M059J (cell line): ENCODE results near the gene TDRD9. TPM values are rescaled to one million over a fixed set of nuclear protein-coding genes. Genes with fewer than 3 reads are reported as not detected.
"Not testable (repeated sequence)": the region's sequence is repeated elsewhere in the genome, so short reads cannot be mapped to it uniquely, and the experiment has no call there.

Source experiments
- DNase-seq: peaks from one replicate; pipeline ENCODE4 v3.0.0-alpha.2; 2012; ENCODE audit warnings: low read depth
- total RNA-seq: library from RNA; depleted of rRNA; stranded (reverse); fragments of >200 nt; shearing (Covaris generic); gene quantifications from 2 replicates; pipeline ENCODE4 v1.2.3, GENCODE V29; 2014

TDRD9 gene
- total RNA-seq, 1 experiment from 2014 or later = not detected

DNA sequence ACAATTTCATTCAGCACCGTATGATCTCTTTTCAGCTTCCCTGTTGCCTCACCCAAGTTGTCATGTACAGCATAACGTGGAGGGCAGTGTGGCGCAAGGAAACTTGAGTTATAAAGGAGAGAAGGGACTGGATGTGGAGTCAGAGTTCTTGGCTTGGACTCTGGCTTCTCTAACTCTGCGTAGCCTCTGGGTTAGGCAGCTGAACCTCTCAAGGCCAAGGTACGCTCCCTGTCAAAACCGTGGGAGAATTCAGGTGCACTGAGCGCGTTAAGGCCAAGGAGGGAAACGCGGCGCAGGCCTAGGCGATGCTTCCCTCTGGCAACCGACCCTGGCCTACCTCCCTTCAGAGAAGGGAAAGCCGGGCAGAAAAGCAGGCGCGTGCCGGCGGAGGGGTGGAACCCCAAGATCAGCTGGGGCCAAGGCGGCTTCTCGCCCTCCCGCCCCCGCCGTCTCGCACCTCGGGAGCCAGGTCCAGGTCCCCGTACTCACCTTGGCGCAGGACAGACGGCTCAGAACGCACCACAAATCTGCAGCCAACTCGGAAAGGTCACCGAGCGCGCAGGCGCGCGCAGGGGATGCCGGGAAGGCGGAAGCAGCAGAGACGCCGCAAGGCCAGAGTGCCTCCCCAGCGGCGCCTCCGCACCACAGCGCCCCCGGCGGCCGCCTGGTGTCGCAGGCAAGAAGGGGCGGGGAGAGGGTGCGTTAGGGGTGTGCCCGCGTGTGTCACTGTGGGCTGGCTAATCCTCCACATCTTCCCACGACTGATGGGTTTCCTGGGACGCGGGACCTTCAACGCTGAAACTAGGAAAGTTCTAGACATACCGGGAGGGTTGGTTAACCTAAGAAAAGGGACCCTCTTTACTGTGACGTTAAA, 7.0 kb upstream of the TDRD9 start:
- DNase-seq = peak; percentile 83

DNA sequence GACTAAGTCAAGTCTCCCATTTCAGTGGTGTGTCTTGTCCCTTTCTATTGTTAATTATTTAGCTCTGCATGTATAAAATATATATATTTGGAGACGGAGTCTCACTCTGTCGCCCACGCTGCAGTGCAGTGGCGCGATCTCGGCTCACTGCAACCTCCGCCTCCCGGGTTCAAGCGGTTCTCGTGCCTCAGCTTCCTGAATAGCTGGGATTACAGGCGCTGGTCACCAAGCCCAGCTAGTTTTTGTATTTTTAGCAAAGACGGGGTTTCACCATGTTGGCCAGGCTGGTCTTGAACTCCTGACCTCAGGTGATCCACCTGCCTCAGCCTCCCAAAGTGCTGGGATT, 6.4 kb upstream of the TDRD9 start:
- not testable (repeated sequence) for DNase-seq

DNA sequence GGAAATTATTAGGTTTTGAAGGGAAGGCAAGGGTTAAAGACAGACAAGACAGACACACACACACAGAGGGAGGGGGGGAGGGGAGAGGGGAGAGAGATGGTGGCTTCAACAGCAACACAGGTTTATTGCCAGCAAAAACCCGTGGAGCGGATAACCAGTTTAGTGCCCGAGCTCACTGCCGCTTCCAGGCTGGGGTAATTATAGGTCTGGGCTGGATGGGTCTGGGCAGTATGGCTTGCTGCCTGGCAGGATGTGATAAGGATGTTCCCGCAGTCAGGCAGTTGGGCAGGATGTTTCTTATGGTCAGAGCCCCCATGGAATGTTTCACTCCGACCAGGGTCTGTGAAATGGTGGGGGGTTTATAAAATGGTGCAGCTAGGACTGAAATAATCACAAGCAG, 4.4 kb upstream of the TDRD9 start:
- DNase-seq = no peak

DNA sequence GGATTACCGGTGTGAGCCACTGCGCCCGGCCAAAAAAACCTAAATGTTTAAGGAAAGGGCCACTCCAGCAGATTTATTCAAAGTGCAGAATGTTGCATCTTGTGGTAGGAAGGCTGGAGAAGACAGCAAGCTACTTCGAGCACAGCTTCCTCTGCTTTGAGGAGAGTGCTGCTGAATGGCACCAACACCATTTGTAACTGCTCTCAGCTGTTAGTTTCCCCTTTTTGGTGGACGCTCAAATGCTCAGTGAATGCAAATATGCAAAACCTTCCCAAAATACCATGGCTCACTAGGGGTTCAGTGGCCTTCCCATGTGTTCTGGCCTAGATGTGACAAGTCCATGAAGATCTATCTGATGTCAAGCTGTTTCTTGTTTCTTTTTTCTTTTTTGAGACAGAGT, 2.9 kb upstream of the TDRD9 start:
- no peak for DNase-seq

DNA sequence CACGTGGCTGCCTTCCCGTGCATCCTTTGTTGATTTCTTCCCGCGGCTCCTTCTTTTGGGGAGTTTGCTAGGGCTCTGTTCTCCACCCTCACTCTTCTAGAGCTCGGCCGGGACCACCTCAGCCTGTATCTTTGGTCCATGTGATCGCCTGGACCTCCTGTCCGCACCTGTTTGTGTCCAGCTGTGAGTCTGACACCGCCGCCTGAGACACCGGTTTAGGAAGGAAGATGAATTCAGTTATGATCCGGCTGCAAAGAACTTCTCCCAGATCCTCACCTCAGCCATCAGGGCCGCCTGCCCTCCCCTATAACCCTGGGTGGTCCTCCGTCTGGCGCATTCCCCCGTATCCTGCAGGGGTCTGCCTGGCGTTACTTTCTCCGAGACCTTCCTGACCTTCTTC, 690 bp upstream of the TDRD9 start:
- no peak for DNase-seq

DNA sequence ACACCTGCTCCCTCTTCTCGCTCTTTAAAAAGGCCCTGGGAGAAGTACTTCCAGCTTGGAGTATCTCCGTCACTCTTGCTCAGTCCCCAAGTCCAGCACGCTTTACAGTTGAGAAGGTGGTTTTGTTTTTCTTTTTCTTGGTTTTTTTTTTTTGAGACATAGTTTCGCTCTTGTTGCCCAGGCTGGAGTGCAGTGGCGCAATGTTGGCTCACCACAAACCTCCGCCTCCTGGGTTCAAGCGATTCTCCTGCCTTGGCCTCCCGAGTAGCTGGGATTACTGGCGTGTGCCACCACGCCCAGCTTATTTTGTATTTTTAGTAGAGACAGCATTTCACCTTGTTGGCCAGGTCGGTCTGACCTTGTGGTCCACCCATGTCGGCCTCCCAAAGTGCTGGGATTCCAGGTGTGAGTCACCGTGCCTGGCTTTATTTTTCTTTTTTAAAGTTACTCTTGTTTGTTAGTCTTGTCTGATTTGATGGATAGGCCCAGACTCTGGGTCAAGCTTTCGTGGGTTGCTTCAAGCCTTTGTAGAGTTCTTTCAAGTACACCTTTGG, 1.9 kb downstream of the TDRD9 start:
- peak; percentile 27 for DNase-seq

DNA sequence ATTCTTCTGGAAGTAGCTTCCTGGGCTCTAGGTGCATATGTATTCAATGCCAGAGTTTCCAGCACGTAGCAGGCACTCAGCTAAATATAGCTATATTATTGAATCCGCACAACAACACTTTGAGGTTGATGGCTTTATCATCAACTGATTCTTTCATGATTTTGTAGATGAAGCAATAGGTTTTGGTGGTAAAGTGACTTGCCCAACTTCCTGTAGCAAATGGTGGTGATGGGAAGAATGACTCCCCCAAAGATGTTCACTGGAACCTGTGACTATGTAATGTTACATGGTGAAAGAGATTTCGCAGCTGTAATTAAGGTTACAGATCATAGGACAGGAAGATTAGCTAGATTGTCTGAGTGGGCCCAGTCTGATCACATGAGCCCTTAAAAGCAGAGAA, 3.2 kb downstream of the TDRD9 start:
- DNase-seq = no peak

DNA sequence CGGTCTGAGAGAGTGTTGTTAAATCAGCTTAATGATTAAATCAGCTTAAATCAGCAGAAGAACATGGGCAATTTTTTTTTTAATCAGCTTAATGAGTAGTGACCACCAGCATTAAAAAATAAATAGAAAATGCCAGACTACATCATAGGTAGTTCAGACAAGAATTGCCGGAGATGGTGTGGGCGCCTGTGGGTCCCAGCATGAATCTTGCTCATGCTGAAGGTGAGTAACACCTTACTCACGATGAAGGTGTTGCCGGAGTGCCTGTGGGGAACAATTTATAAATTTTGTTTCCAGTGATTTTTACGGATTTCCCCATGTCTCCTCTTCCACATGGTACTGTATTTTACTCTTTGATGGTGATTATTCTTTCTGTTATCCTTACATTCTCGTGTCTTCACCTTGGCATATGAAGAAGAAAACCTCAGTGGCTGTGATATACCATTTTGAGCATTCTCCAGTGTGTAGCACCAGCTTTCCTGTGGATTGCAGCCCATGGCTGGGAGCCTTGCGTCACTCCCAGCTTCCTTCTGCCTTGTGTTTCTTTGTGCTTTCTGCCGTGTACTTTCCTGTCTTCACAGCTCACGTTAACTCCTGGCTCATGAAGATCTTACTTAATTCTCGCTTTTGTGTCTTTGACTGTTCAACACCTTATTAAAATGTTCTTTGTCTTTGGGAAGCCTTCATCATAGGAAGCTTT, 4.7 kb downstream of the TDRD9 start:
- DNase-seq = no peak

DNA sequence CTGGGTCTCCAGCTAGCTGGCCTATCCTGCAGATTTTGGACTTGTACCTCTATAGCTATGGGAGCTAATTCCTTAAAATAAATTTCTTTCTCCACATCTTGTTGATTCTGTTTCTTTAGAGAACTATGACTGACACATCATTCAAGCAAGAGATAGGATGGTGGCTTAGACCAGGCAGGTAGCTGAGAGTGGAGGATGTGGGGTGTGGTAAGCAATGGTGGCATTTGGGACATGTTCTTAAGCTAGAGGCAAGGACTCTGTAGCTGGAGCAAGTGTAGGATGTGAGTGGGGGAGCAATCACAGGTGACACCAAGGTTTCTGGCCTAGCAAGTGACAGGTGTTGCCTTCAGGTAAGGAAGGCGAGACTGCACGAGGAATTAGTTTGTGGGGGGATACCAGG, 6.8 kb downstream of the TDRD9 start:
- no peak for DNase-seq

DNA sequence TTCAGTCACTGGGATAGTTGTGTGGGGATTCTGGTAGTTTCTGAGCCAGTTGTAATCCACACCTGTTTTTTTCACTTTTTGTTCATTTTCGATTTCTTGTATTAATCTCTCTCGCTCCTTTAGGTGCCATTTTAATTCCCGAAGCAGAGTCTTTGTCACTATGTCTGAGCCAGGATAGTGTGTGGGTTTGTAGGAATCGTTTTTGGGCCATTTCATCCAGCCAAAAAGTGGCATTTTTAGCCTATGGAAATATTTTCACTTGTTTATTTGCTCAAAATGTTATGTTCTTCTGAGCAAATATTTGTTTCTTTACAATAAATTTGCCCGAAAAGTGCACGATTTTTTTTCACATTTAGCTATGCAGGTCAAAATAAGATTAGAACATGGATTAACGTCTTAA, 13.2 kb downstream of the TDRD9 start:
- no peak for DNase-seq

DNA sequence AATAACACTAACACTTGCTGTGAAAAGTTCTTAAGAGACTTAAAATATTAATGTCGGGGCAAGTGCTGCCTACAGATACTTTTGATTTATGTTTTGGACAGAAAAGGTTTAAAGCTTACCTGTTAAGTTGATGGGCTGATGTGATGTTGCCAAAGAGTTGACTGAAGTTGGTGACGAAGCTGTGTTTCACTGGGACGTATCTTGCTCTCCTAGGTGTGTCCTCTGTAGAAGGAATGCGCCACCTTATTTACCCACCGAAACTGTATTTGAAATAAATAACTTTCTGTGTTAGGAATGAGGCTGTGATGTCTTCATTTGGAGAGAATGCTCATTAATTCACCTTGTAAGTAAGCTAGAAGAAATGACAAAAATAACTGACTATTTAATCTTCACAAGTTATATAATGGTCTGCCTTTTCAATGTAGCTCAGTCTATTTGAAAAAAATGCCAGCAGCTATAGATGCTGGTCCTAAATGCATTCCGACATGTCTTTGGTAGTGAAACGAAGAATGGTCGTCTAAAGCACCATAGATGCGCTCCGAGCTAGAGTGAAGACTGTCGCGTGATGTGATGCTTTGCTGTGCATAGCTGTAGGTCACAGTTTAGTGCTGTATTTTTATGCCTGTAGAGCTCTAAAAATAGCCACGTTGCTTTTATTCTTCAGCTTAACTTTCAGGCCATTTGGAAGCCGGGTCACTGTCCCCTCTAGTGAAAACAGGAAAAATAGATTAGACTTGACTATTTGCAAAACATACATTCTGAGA, 13.9 kb downstream of the TDRD9 start, which contains the start of gene RD3L:
Gene RD3L (minus strand): TSS at position 557 of the 764 bp plus-strand sequence. CDS start 834 bp downstream, outside the sequence.
- DNase-seq = no peak

DNA sequence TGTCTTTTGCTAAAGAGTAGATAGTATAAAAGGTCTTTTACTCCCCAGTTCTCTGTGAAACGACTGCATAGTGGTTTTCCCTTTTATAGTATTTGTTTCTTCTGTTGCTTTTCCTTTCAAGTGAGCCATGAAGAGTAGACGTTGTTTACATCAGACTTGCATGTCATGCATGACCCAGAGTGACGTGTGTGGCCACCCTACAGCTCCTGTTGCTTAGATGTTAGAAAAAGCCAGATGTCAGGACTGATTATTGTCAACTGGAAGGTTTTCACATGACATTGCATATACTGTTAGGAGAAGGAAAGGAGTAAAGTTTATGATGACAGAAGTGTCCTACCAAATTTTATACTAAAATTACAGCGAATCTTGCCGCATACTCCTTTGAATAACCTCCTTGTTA, 15.4 kb downstream of the TDRD9 start:
- no peak for DNase-seq

DNA sequence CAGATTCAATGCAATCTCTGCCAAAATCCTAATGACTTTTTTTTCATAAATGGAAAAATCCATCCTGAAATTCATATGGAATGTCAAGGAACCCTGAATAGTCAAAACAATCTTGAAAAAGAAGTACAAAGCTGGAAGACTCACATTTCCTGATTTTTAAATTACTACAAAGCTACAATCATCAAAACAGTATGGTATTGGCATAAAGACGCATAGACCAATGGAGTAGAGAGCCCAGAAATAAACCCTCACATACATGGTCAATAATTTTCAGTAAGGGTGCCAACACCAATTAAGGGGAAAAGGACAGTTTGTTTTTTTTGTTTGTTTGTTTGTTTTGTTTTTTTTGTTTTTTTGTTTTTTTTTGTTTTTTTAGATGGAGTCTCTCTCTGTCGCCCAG, 18.7 kb downstream of the TDRD9 start:
- DNase-seq = no peak

DNA sequence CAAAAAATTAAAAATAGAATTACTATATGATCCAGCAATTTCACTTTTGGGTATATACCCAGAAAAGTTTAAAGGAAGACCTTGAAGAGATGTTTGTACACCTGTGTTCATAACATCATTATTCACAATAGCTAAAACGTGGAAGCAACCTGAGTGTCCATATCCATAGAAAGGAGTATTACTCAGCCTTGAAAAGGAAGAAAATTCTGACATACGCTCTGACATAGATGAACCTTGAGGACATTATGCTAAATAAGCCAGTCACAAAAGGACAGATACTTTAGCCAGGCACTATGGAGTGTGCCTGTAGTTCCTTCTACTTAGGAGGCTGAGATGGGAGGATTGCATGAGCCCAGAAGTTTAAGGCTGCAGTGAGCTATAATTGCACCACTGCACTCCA, 20.2 kb downstream of the TDRD9 start:
- DNase-seq = no peak

DNA sequence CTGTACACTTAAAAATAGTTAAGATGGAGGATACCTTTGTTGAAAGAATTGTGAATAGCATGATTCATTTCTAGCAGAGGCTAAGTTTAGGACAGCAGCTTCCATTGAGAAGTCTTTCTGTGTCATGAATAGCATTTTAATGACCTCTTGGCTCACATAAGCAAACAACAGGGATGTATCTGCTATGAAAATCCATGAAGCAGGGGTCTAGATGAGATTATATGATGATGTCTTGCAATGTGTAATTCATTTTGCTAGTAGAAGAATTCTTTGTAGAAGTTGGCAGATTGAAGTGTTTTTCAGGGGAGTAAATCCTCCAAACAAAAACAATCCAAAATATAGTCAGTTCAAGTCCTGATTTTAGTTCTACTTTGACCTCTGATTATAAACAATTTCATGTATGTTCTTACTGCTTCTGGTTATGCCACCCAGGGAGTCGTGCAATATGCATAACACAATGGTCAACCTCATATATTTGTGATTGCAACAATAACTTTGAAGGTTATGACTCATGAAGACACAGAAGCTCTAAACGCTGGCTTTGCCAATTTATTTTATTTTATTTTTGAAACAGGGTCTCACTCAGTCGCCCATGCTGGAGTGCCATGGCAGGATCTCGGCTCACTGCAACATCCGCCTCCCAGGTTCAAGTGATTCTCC, 21.0 kb downstream of the TDRD9 start:
- DNase-seq = no peak

DNA sequence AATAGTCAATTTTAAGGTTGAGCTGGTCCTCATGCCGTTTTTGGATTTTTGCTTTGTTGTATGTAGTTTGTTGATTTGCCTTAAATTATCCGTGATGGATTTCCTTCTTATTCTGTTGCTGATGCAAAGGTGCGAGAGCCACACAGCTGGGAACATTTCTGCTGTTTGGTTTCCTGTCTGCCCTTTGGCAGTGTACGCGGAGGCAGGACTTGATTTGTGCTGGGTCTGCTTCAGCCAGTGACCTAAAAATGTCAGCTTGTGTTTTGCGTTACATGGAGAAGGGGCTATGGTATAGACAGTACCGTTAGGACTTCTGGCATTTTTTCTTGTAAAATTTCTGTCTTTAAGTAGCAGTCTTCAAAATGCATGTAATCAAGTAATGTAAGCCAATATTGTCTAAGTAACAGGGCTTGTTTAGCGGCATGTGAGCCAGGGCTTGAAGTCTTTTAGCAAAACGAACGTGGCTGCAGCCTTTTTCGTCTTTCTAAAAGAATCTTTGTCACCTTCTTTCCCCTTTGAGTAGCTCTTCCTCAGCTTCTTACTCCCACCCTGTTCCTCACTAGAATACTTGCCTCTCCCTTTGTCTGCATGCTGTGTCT, 32.3 kb downstream of the TDRD9 start:
- no peak for DNase-seq

DNA sequence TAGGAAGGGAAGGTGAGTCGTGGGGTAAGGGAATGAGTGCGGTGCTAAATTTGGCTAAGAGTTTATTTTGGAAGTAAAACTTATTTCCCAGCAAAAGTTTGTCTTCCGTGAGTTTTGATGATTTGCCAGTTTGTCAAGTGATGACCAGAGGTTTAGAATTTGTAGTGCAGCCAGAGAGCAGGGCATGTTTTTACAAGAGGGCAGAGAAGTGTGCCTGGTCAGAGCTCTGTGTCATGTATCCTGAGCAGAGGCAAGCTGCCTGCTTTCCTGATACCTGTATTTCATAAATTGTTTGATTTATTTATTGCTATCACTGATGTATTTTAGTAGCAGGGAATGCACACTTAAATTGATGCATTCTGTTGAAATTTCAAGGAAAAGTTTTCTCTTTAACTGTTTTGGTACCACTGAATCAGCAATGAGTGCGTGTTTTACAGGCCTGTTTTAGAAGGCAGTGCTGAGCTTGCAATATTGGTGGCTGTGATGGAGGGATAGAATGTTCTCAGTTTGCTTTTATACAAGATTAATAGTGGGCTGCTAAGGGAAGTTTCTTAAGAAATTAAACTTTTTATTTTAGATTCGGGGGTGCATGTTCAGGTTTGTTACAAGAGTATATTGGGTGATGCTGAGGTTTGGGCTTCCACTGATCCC, 33.8 kb downstream of the TDRD9 start:
- DNase-seq = no peak

DNA sequence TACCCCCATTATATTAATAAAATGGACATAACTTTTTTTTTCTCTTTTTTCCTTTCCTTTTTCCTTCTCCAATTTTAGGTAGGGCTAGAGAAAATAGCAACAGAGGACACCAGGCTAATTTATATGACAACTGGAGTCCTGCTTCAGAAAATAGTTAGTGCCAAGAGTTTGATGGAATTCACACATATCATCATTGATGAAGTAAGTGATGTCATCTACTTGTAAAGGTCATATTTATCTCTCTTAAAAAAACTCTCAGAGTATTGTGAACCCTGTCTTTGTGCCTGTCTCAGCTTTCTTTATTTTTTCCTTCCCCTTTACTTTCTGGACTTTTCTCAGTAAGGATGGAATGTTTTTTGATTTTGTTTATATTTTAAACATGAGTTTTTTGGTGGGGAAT, 38.4 kb downstream of the TDRD9 start:
- no peak for DNase-seq

DNA sequence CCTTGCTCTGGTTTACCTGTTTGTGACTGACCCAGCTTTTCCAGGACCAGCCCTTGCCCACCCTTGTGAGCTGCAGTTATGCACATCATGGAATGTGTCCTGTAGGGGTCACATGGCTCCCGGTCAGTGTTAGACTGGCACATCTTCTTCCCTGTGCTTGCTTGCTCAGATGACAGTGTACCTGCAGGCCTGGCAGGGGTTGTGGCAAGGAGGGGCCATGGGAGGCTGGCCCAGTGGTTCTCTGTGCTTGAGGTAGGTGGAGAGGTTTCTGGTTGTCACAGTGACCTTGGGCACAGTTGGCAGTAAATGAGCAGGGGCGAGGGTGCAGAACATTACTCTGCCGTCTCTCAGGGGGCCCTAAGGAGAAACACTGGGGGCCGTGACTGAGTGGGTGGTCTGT, 41.7 kb downstream of the TDRD9 start:
- DNase-seq = no peak

DNA sequence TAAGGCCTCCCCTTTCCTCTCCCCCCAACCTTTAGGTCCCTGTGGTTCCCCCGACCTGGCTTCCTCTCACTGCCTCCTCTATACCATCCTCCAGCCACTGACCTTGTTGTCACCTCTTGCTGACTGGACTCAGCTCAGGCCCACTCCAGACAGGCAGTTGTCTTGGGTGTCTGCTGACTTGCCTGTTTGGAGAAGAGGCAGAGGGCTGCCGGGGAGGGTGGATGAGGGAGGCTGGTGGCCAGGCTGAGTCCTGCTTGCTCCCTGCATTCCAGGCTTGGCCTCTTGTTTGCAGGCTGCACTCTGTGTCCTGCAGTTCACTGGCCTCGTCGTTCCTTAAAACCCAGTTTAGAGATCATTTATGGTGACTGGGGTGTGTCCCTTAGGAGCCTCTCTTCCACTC, 45.1 kb downstream of the TDRD9 start:
- DNase-seq = peak; percentile 2

DNA sequence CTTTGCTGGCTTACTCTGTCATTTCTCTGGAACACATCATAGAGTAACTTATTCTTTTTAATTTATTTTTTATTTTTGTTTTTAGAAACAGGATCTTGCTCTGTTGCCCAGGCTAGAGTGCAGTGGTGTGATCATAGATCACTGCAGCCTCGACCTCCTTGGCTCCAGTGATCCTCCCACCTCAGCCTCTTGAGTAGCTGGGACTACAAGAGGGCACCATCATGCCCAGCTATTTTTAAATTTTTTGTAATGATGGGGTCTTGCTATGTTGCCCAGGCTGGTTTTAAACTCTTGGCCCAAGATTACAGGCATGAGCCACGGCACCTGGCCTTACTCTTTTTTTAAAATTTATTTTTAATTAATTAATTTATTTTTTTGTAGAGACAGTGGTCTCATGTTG, 46.3 kb downstream of the TDRD9 start:
- no peak for DNase-seq
